H1 (cell line): ENCODE data around the gene DNAJB5.

Experiments used
- CTCF ChIP-seq, 3 experiments: IDR thresholded peaks; 1 replicate in 2 of 3; 2 replicates in 1 of 3; pipeline versions ENCODE4 v1.5.1 to v1.6.1; 2011; ENCODE audit warnings: low read length in 3 of 3, mild to moderate bottlenecking in 3 of 3, inconsistent platforms in 2 of 3, low read depth in 1 of 3, moderate library complexity in 1 of 3; ENCODE audit not compliant: insufficient read depth in 1 of 3; ENCODE audit errors: control extremely low read depth in 1 of 3
- HDAC2 ChIP-seq, 2 experiments: fragments of 300-600 bp in 1 of 2; sonication (generic) in 1 of 2; IDR thresholded peaks; 2 replicates each; pipeline ENCODE4 v1.6.1; 2011 to 2012; ENCODE audit warnings: low read depth in 2 of 2, low read length in 2 of 2, mild to moderate bottlenecking in 2 of 2, moderate library complexity in 2 of 2, borderline replicate concordance in 1 of 2, inconsistent platforms in 1 of 2
- JUN ChIP-seq: IDR thresholded peaks from 2 replicates; pipeline ENCODE4 v1.6.1; 2011; ENCODE audit warnings: low read depth, mild to moderate bottlenecking, improper control_type of control experiment, low read length

- TF ChIP-seq JUN (no peak), CTCF (IDR thresholded peaks at IDR 0.05; ENCODE audit: control extremely low read depth in 1 of 3, insufficient read depth in 1 of 3, low read depth in 1 of 3, low read length in 3 of 3) (no peak), HDAC2 (IDR thresholded peaks at IDR 0.05; ENCODE audit: borderline replicate concordance in 1 of 2, low read depth in 2 of 2, low read length in 2 of 2) (no peak)
Observed at GRCh38 chr9:34964458-34964857, 25.1 kb upstream of the DNAJB5 start.
